Progenitor cell of endocrine pancreas (in vitro differentiated cells): Measurements from ENCODE around the gene PROM1. TPM values are rescaled to one million over a fixed set of nuclear protein-coding genes. Genes with fewer than 3 reads are reported as not detected.

Experiments
- DNase-seq: peaks from one replicate; pipeline ENCODE4 v3.0.0; 2021; ENCODE audit warnings: low spot score; ENCODE audit not compliant: unreplicated experiment
- H3K27ac Mint-ChIP-seq: 2 replicates; pipeline ENCODE4 v1.8.0; 2021; ENCODE audit warnings: mild to moderate bottlenecking, moderate library complexity, mixed read lengths
- H3K27me3 Mint-ChIP-seq: 2 replicates; pipeline ENCODE4 v1.8.0; 2021; ENCODE audit warnings: mixed read lengths
- H3K36me3 Mint-ChIP-seq: 2 replicates; pipeline ENCODE4 v1.8.0; 2022; ENCODE audit warnings: mixed read lengths; ENCODE audit not compliant: insufficient read depth
- H3K4me1 Mint-ChIP-seq: 2 replicates; pipeline ENCODE4 v1.8.0; 2021; ENCODE audit warnings: low read depth, mixed read lengths
- H3K4me3 Mint-ChIP-seq: 2 replicates; pipeline ENCODE4 v1.8.0; 2021; ENCODE audit warnings: low read depth, mild to moderate bottlenecking, moderate library complexity, mixed read lengths
- H3K9me3 Mint-ChIP-seq: 2 replicates; pipeline ENCODE4 v1.8.0; 2021; ENCODE audit warnings: low read depth, mixed read lengths
- CTCF ChIP-seq: fragments of 200-600 bp; sonication (generic); IDR thresholded peaks from one replicate; pipeline ENCODE4 v1.5.0; 2021; ENCODE audit warnings: antibody characterized with exemption, mild to moderate bottlenecking; ENCODE audit not compliant: unreplicated experiment
- total RNA-seq: library from RNA; stranded (reverse); gene quantifications from 2 replicates; pipeline ENCODE4 v1.2.1, GENCODE V29; 2021

PROM1 gene
- total RNA-seq, 1 donor from 2014 or later: 105 TPM

GRCh38 chr4:15968551-15969300 is 115.1 kb downstream of the PROM1 start:
- Mint-ChIP-seq H3K4me1 (peaks cover 3% of the 10 kb centered on the region), H3K27me3 (no peaks in the 10 kb centered on the region), H3K4me3 (no peak overlapping the region), H3K36me3 (peaks cover 41% of the 10 kb centered on the region), H3K27ac (no peak overlapping the region), H3K9me3 (peaks cover 14% of the 10 kb centered on the region)
- no peak for TF ChIP-seq CTCF
- DNase-seq: no peak

DNA sequence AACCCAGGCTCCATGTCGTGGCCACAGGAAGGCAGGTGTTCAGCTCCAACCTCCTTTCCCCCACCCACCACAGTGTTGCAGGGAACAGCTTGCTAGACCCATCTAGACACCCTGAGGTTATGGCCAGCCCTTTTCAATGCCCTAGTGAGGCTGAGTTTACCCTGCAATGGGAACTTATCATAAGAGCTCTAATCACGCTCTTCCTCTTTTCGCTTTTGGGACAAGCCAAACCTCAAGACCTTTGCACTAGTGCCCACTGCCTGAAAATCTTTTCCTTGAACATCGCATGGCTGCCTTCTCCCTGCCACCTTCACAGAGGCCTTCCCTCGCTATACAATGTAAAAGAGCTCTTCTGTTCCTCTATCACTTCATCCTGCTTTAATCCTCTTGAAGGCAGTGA is 118.5 kb downstream of the PROM1 start:
- H3K36me3 Mint-ChIP-seq: peaks cover 27% of the 10 kb centered on the region
- peak overlapping the region; percentile 7 for H3K27ac Mint-ChIP-seq
- TF ChIP-seq CTCF: no peak
- H3K4me1 Mint-ChIP-seq: no peaks in the 10 kb centered on the region
- DNase-seq: no peak
- H3K27me3 Mint-ChIP-seq: no peaks in the 10 kb centered on the region
- peaks cover 14% of the 10 kb centered on the region for H3K9me3 Mint-ChIP-seq
- no peak overlapping the region for H3K4me3 Mint-ChIP-seq

DNA sequence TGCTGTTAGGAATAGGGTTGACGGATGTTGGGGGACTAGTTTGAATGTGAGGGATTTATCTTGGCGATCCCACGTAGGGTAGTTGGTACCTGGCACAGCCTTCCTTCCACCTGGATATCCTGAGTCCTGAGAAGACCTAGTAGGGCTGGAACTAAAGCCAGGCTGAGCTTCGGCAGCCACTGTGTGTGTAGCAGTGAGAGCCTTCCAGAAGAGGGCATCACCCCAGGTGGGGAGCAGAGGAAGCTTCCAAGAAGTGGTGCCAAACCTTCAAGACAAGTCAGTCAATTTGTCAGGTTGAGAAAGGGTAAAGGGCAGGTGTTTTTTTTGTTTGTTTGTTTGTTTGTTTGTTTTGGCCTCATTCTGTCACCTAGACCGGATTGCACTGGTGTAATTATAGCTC is 119.7 kb downstream of the PROM1 start:
- DNase-seq: no peak
- Mint-ChIP-seq H3K9me3 (peaks cover 14% of the 10 kb centered on the region), H3K27ac (no peak overlapping the region), H3K36me3 (peaks cover 26% of the 10 kb centered on the region), H3K4me1 (no peaks in the 10 kb centered on the region), H3K27me3 (no peaks in the 10 kb centered on the region), H3K4me3 (no peak overlapping the region)
- no peak for TF ChIP-seq CTCF

- H3K4me1 Mint-ChIP-seq: no peaks in the 10 kb centered on the region
- H3K27me3 Mint-ChIP-seq: no peaks in the 10 kb centered on the region
- no peak for TF ChIP-seq CTCF
- H3K36me3 Mint-ChIP-seq: peaks cover 20% of the 10 kb centered on the region
- no peak for DNase-seq
- no peak overlapping the region for H3K4me3 Mint-ChIP-seq
- H3K9me3 Mint-ChIP-seq: peaks cover 14% of the 10 kb centered on the region
- H3K27ac Mint-ChIP-seq: no peak overlapping the region
Observed at GRCh38 chr4:15963576-15963975, 120.2 kb downstream of the PROM1 start.

GRCh38 chr4:15963001-15963451 is 120.8 kb downstream of the PROM1 start, which contains the start of gene FGFBP2:
FGFBP2 (minus strand) TSS chr4:15963175; CDS start chr4:15963129, 46 bp downstream.
- DNase-seq: no peak
- Mint-ChIP-seq H3K27me3 (no peaks in the 10 kb centered on the region), H3K4me1 (no peaks in the 10 kb centered on the region), H3K36me3 (peaks cover 15% of the 10 kb centered on the region), H3K9me3 (peaks cover 14% of the 10 kb centered on the region), H3K4me3 (no peak within 1 kb of the TSS), H3K27ac (no peak within 1 kb of the TSS)
- peak; percentile 52 for TF ChIP-seq CTCF
